Neural progenitor cell (in vitro differentiated cells): ENCODE data around the gene RAB37.

ENCODE experiments used
- CTCF ChIP-seq: fragments of 200-600 bp; sonication (generic); IDR thresholded peaks from 2 replicates; pipeline ENCODE4 v1.5.1; 2017; ENCODE audit warnings: antibody characterized with exemption, mild to moderate bottlenecking
- EZH2phosphoT487 ChIP-seq: fragments of 200-600 bp; sonication (generic); IDR thresholded peaks from 2 replicates; pipeline ENCODE4 v1.6.1; 2017; ENCODE audit warnings: antibody characterized with exemption

GRCh38 chr17:74782571-74782970 is 45.5 kb downstream of the RAB37 start:
- no peak for TF ChIP-seq EZH2phosphoT487
- no peak for TF ChIP-seq CTCF
